Globus pallidus (tissue), 1 donor: ENCODE measurements around the gene LRIT3.

Source experiments
- DNase-seq: peaks from one replicate; pipeline ENCODE4 v3.0.0-alpha.2; 2015; ENCODE audit warnings: low spot score

LRIT3 gene, protein sequence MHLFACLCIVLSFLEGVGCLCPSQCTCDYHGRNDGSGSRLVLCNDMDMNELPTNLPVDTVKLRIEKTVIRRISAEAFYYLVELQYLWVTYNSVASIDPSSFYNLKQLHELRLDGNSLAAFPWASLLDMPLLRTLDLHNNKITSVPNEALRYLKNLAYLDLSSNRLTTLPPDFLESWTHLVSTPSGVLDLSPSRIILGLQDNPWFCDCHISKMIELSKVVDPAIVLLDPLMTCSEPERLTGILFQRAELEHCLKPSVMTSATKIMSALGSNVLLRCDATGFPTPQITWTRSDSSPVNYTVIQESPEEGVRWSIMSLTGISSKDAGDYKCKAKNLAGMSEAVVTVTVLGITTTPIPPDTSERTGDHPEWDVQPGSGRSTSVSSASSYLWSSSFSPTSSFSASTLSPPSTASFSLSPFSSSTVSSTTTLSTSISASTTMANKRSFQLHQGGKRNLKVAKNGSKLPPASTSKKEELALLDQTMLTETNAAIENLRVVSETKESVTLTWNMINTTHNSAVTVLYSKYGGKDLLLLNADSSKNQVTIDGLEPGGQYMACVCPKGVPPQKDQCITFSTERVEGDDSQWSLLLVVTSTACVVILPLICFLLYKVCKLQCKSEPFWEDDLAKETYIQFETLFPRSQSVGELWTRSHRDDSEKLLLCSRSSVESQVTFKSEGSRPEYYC

DNA sequence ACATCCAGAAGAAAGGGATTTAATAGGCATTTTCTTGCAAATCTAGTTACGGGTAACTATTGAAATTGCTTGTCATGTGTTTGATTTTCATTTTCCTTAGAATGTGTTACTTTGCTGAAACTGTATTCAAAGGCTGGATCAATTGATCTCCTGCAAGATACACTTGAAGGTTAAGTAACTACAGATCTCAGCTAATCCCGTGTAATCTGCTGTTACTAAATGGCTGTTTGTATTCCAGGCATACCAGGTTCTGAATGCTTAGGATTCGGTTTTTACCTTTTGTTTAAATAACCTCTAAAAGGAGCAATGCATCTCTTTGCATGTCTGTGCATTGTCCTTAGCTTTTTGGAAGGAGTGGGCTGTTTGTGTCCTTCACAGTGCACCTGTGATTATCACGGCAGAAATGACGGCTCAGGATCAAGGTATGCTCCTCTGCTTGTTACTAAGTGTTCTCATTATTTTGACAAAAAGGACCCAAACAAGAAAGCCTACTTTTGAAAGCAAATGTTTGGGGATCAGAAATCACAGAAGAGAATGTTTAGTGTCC, at the start of gene LRIT3:
Gene LRIT3 (plus strand): TSS at position 212 of the 547 bp plus-strand sequence. CDS start 95 bp downstream, at position 307.
- no peak for DNase-seq

DNA sequence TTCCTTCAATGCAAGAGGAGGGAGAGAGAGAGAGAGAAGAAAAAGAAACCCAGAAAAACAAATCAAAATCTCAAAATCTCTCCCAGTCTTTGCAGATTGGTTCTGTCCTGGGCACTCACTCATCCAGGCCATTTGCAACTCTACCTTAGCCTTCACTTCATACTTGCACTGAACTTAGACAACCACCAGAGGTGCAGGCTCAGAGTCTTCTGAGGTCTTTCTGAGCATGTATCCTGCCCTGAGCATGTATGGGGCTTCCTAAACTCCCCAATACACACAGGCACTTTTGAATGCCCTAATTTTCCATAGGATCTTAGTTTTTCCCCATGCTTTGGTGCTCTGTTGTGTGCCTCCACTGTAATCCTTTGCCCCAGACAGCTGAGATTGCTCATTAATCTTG, 49.0 kb upstream of the LRIT3 start:
- no peak for DNase-seq

DNA sequence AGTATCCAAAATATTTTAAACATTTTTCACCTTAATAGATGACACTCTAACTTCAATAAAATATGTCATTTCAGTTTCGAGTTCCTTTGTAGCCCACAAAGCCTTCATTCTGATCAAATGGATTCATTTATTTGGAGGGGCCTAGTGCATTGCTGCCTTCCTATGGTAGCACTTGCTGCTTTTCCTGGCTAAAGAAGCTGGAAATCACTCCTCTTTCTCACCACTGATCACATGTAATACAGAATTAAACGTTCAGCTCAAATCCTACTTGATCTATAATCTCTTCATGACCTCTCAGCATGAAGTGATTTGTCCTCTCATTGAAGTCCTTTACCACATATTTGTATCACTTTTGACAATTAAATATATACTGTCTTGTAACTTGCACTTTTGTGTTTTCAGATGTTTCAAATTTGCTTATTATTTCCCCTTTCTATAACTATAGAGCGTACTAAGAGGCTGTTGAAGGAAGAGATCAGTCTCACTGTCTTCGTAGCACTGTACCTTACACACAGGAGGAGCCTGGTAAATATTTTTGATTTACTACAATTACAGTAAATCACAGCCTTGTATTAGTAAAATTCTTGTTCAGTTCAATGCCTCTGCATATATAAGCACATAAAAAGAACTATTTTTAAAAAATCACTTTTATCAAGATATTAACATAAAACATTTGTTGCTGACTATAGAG, 46.7 kb upstream of the LRIT3 start:
- no peak for DNase-seq

GRCh38 chr4:109801895-109802319, 46.0 kb upstream of the LRIT3 start, which contains the start of gene CFI:
CFI (minus strand) TSS chr4:109801999; CDS start chr4:109801971, 28 bp downstream.
- no peak for DNase-seq

- peak; percentile 17 for DNase-seq
These were observed 43.9 kb upstream of the LRIT3 start for GRCh38 chr4:109803924-109804571.

DNA sequence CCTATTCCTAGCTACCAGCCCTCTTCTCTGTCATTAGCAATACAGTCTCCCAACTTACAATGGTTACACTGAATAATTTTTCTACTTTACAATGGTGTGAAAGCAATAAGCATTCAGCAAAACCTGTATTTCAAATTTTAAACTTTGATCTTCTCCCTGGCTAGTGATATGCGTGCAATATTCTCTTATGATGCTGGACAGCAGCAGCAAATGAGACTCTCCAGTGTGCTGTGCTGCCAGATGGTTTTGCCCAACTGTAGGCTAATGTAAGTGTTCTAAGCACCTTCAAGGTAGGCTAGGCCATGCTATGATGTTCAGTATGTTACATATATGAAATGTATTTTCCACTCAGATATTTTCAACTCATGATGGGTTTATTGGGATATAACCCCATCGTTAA, 38.3 kb upstream of the LRIT3 start:
- no peak for DNase-seq

DNA sequence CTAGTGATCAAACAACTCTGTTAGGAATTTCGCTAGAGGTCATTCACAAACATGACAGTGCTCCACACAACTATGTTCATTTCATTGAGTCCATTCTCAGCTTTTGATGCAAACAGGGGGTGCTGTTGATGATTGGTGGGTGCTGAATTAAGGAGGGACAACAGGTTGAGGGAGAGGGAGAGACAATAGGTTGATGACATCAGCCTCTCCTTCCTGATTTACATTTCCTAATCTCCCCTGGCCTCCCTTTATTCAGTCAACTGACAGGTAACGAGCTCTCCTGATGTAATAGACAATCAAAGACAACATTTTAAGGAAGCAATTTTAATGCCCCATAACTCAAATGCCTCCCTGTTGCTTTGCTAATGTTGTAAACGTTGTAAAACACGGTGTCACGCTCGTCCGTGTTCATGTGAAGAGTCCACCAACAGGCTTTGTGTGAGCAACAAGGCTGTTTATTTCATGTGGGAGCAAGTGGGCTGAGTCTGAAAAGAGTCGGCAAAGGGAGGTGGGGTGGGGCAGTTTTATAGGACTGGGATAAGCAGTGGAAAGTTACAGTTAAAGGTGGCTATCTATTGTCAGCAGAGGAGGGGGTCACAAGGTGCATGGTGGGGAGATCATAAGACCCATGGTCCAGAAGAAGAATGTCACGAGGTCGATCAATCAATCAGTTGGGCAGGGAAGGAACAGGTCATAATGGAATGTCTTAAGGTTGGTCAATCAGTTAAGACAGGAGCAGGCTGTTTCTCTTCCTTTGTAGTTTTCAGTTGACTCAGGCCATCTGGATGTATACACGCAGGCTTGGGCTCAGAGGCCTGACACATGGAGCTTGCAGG, 37.1 kb upstream of the LRIT3 start:
- no peak for DNase-seq

- no peak for DNase-seq
These were observed 36.2 kb upstream of the LRIT3 start for GRCh38 chr4:109811707-109812106.

GRCh38 chr4:109815151-109816081, 32.5 kb upstream of the LRIT3 start, which contains the start of gene GAR1:
GAR1 (plus strand) TSS chr4:109815762; CDS start chr4:109816165, 403 bp downstream.
- peak; percentile 88 for DNase-seq

GRCh38 chr4:109816082-109816442, 31.8 kb upstream of the LRIT3 start:
- no peak for DNase-seq

GRCh38 chr4:109816894-109817293, 31.0 kb upstream of the LRIT3 start:
- DNase-seq = no peak

DNA sequence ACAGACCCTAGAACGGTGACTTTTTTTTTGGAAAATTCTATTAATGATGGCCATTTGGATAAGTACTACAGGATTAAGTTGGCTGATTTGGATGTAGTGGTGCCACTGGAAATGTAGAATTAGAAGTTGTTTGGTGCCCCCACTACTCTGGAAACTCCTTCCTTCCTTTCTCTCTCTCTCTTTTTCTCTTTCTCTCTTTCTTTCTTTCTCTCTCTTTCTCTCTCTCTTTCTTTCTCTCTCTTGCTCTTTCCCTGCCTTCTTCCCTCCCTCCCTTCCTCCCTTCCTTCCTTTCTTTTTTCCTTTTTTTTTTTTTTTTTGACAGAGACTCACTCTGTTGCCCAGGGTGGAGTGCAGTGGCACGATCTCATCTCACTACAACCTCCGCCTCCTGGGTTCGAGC, 29.6 kb upstream of the LRIT3 start:
- no peak for DNase-seq

DNA sequence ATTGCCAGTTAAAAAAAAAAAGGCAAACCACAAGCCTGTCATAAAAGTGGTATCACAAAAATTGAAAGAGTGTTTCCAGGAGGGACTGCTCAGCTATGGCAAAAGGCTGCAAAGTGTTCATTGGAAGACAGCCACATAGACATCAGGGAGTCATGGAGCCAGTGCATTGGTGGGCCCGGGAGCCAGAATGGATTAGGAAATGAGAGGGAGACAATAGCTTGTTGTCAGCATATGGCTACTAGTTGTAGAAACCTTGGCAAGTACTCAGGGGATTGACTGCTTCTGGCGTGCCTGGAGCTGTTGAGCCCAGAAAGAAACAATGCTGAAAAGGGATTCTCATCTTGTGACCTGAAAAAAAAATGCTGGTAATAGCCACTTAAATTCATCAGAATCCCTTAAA, 27.3 kb upstream of the LRIT3 start:
- DNase-seq = peak; percentile 60

GRCh38 chr4:109821185-109821584, 26.7 kb upstream of the LRIT3 start:
- DNase-seq = no peak

DNA sequence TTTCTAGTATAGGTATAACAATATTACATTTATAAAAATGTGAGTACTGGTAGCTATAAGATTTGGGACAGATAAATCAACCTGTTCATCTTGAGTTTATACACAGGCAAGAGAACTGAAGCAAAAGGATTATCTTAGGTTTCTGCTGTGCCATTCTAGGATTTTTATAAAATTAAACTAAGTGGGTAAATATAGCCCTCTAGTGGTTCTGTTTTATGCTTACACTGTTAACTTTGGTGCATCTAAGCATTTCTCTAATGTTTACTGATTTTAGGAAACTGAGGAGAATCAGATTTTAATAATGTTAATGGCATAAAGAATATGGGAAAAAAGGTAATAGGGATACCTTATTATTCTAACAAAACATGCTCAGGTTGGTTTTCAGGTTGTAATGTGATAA, 21.2 kb upstream of the LRIT3 start:
- DNase-seq = peak; percentile 8

GRCh38 chr4:109827672-109828071, 20.2 kb upstream of the LRIT3 start, which contains the start of gene RRH:
RRH (plus strand) TSS chr4:109827972; CDS start chr4:109828028, 56 bp downstream.
- no peak for DNase-seq

GRCh38 chr4:109833756-109834155, 14.2 kb upstream of the LRIT3 start:
- DNase-seq = no peak

DNA sequence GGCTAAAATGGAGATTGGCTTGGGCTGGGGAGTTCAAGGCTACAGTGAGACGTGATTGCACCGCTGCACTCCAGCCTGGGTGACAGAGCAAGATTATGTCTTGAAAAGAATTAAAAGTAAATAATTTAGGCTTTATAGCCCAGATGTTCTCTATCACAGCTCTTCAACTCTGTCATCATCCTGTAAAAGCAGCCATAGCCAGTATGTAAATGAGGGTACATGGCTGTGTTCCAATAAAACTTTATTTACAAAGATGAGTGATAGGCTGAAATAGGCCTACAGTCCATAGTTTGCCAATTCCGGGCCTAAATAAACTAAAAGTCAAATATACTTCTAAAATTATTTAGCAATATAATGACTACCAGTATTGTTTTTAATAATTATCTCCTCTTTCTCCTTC, 10.9 kb upstream of the LRIT3 start:
- no peak for DNase-seq

DNA sequence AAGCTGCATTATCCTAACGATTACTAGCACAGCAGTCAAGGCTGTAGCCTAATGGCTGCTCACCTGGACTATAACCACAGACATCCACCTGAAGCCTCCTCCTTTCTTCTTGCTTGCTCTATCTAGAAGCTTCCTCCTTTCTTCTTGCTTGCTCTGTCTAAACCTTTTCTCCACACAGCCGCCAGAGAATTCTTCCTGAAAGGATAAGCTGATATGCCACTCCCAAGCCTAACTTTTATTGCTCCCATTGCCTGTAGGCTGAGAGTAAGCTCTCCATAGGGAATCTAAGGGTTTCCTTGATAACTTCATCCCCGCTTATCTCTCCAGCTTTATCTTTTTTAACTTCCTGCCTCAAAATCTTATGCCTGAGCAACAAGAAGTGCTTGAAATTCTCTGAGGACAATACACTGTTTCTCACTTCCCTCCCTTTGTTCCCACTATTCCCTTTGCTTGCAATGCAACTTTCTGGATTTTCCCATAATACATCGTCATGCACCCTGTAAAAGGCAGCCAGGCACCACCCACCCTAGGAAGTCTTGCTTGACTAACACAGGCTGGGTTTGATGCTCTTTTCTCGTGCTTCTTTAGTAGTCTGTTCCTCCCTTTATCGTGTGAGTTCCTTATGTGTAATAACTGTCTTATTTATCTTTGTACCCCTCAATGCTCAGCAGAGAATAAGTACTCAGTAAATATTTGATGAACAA, 1.4 kb upstream of the LRIT3 start:
- no peak for DNase-seq
